ENCODE results near the gene FAM177A1.

GRCh38 chr14:35112641-35113040 is 66.6 kb downstream of the FAM177A1 start:
- no peak for TF ChIP-seq CTCF (conservative IDR thresholded peaks at IDR 0.05)
- no peak for TF ChIP-seq EZH2 (IDR thresholded peaks at IDR 0.05; ENCODE audit: low read depth)

Data from PC-9 (cell line).